ENCODE data around the gene MRC2.

GRCh38 chr17:62596662-62597061 is 30.8 kb upstream of the MRC2 start:
- no peak for TF ChIP-seq ELF4 (IDR thresholded peaks at IDR 0.05)
- TF ChIP-seq FOXM1 (IDR thresholded peaks at IDR 0.05; ENCODE audit: borderline replicate concordance) = no peak
- no peak for TF ChIP-seq BHLHE40 (IDR thresholded peaks at IDR 0.05; ENCODE audit: borderline replicate concordance)
- no peak for TF ChIP-seq SP1 (IDR thresholded peaks at IDR 0.05)
- TF ChIP-seq SUZ12 (IDR thresholded peaks at IDR 0.05) = no peak
- TF ChIP-seq L3MBTL2 (conservative IDR thresholded peaks at IDR 0.05) = no peak
- no peak for TF ChIP-seq ARNT (IDR thresholded peaks at IDR 0.05)
- no peak for TF ChIP-seq LEF1 (IDR thresholded peaks at IDR 0.05; ENCODE audit: borderline replicate concordance)
- no peak for TF ChIP-seq ZNF384 (IDR thresholded peaks at IDR 0.05)
- TF ChIP-seq PKNOX1 (IDR thresholded peaks at IDR 0.05) = no peak
- TF ChIP-seq CTBP1 (IDR thresholded peaks at IDR 0.05; ENCODE audit: borderline replicate concordance) = no peak
- TF ChIP-seq HDGF (IDR thresholded peaks at IDR 0.05; ENCODE audit: borderline replicate concordance) = no peak

All from HEK293T (cell line).